HG03066 (cell line): ENCODE data around the gene IL1RAP.
"Not testable (repeated sequence)": the region's sequence is repeated elsewhere in the genome, so short reads cannot be mapped to it uniquely, and the experiment has no call there.

ENCODE experiments used
- ATAC-seq: cut with Tn5 transposase; IDR thresholded peaks from one replicate; pipeline ENCODE4 v1.9.1; 2021; ENCODE audit warnings: low read depth; ENCODE audit not compliant: unreplicated experiment

IL1RAP gene

DNA sequence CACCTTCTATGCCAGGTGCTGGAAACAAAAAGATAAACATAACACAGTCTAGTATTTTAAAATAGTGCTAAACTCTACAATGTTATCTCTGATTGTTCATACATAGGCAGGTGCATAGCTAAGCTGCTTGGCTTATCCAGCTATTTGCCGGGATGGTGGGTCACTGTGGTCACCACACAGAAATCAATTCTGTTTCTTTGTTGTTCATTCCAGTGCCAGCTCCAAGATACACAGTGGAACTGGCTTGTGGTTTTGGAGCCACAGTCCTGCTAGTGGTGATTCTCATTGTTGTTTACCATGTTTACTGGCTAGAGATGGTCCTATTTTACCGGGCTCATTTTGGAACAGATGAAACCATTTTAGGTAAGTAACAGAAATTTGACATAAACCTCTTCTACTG, 130.2 kb downstream of the IL1RAP start:
- no peak for ATAC-seq

DNA sequence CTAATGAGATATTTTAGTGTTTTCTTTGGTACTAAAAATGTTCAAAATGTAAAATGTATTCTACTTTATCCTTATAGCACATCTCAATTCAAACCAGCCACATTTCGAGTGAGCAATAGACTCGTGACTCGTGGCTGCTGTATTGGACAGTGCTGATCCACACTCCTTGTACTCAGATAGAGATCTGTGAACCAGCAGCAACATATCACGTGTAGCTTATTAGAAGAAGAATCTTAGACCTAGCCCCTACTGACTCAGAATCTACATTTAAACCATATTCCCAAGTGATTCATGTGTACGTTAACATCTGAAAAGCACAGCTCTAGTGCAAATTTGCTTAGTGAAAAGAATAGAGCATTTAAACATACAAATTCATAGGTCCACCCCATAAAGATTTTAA, 130.9 kb downstream of the IL1RAP start:
- no peak for ATAC-seq

DNA sequence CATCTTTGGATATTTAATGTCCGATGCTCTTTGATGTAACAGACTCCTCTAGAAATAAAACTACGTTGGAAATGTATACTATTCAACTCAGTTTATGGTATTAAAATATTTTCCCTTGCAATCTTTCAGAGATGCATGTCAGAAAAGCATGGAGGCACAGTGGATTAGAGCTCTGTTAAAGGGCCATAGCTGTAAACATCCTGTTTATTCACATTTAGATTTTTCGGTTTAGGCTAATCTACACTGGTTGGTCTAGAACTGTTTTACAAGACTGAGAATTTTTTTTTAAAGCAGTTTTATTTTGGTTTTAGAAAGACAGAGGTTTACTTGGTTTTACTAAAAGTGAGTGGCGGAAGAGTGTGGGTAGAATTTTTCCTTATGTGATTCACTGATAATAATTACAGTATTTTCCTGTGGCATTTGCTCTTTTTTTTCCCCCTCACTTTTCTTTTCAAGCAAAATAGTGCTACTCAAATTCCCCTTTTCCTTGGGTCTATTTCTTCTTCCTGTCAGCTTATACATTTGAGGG, 132.1 kb downstream of the IL1RAP start:
- ATAC-seq, result no peak

DNA sequence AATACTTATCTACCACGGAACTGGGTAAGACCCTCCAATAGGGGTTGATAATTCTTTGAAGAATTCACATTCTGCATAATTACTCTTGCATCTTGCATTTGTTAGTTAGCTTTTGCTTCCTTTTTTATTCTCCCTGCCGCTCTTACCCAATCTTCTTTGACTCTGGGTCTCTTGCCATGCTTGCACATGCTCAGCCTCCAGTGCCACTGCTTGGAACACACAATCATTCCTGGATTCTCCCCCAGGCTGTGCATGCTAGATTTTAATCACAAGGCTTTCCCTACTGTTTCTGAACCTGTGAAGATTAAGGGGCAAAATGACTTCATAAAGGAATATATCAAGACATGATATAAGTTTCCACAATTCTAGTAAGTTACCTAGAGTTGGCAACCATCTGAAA, 133.1 kb downstream of the IL1RAP start:
- ATAC-seq, result no peak

DNA sequence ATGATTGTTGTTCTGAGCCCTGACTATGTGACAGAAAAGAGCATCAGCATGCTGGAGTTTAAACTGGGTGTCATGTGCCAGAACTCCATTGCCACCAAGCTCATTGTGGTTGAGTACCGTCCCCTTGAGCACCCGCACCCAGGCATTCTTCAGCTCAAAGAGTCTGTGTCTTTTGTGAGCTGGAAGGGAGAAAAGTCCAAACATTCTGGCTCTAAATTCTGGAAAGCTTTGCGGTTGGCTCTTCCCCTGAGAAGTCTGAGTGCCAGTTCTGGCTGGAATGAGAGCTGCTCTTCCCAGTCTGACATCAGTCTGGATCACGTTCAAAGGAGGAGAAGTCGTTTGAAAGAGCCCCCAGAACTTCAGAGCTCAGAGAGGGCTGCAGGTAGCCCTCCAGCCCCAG, 142.0 kb downstream of the IL1RAP start:
- ATAC-seq, result no peak

DNA sequence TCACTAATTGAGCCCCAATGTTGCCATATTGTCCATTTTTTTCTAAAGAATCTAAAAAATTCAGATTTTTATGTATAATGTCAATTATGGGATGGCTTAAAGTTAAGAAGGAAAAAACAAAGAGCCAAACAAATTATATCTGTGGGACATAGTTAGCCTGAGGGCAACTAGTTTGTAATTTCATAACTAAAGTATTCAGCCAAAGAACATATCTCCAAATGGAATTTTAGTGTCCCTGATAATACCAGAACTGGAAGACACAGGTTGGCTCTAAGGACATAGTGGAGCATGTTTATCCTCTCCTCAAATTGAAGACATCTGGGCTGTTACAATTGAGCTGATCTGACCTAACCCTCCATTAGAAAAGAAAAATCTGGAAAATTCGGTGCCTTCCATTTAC, 144.2 kb downstream of the IL1RAP start:
- no peak for ATAC-seq

DNA sequence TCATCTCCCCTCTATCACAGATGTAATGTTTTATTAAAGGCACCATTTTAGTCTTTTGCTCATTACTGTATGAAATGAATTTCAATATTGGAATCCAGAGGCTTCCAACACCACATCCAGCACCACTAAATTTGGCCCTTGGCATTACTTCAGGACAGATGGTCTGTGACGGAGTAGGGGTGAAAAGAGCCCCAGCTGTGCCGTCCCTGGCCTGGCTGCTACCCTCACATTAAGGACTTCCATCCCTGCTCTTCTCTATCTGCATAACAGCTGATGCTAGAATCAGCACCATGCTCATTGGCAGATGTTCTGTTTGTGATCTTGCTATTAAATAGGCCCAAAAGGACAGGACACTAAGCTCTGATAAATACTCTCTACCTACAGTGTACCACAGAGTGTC, 152.9 kb downstream of the IL1RAP start:
- no peak for ATAC-seq

DNA sequence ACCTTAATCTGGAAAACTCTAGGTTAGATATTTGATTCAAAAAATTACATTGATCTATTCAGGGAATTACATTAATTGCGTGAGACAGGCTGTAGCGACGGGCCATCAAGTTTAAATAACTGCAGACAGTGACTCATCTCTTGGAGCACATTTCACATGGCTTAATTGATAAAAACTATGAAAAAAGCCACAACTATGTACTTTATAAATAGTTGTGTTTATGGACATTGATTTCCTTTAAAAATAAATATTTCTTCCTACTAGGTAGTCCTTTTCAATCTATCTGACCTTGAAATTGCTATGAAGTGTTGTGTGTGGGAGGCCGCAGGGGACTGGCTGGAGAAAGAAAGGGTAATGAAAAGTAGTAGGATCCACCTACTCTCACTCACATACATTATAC, 157.8 kb downstream of the IL1RAP start:
- no peak for ATAC-seq

DNA sequence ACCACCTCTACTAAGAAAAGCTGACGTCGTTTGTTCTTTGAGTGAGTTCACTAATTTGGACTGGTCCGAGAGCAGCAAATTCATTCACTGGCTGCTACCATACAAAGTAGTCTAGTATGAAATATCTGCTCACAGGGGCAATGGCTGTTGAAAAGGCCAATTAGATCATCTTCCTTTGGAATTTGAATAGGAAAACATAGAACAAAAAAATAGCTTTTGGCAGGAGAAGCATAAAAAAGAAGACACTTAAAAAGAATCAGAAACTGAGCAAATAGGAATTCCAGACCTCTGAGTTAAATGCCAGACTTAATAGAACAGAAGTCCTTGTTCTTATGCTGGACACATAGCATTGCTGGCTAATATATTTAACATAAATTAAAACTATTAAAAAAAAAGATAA, 159.3 kb downstream of the IL1RAP start:
- no peak for ATAC-seq

DNA sequence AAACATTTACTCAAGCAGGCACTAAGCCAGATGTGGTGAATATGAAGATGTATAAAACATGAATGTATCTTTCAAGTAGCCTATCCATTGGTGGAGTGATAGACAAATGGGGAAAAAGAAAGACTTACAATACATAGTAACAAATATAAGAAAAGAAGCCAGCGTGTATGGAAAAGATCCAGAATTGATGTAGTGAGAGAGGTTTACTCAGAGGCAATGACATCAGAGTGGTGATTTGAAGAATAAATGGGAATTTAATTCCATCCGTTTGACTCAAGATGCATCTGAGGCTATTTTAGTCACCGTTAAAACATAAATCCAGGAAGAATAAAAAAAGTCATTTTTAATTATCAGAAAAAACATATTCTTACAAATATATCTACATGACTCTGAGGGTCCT, 162.6 kb downstream of the IL1RAP start:
- no peak for ATAC-seq

DNA sequence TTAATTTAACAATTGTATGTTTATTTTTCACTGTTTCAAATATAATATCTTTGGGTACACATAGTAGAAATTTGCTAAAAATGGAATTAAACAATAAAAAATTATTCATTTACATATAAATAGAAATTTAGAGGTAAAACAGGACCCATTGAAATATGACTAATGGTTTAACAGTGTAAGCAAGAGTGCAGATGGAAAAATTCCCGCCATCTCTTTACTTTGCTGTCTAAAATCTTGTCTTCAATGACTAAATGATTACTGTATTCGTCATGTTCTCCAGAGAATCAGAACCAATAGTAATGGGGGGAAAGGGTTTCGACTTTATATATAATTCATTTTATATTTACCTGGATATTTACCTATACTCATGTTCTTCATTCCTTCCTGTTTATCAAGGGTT, 163.1 kb downstream of the IL1RAP start:
- ATAC-seq, result no peak

DNA sequence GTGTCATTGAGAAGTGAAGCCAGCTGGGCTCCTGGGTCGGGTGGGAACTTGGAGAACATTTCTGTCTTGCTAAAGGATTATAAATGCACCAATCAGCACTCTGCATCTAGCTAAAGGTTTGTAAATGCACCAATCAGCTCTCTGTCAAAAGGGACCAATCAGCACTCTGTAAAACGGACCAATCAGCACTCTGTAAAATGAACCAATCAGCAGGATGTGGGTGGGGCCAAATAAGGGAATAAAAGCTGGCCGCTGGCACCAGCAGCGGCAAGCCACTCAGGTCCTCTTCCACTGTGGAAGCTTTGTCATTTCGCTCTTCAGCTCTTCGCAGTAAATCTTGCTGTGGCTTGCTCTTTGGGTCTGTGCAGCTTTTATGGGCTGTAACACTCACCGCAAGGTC, 164.0 kb downstream of the IL1RAP start:
- ATAC-seq, result not testable (repeated sequence)

DNA sequence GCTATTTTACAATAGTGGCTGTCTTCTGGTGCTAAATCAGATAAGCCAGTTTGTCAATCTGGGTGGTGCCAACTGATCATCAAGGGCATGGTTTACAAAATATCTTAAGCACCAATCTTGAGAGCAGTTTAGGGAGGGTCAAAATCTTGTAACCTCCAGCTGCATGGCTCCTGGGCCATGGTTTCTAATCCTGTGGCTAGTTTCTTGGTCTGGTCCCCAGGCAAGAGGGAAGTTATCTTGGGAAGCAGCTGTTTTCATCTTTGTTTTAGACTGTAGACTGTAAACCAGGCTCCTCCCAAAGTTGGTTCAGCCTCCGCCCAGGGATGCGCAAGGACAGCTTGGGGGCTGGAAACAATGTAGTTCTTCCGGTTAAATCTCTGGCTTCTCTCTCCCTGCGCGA, 166.8 kb downstream of the IL1RAP start:
- ATAC-seq, result no peak

DNA sequence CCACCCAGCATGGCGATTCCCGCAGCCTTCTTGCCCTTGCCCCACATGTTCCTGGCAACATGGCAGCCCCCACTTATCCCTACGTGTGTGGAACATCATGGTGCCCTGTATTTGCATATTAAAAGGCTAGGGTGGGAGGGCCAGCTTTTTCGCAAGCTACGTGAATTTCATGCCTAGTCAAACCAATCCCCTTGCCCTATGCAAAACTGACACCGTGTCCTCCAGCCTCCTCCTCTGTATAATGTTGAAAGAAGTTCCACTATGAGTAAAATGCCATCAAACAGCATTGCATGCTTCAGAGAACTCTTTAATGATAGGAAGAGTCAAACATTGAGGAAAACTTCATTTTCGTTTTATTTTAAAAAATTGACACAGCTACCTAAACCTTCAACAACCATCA, 170.9 kb downstream of the IL1RAP start:
- no peak for ATAC-seq

DNA sequence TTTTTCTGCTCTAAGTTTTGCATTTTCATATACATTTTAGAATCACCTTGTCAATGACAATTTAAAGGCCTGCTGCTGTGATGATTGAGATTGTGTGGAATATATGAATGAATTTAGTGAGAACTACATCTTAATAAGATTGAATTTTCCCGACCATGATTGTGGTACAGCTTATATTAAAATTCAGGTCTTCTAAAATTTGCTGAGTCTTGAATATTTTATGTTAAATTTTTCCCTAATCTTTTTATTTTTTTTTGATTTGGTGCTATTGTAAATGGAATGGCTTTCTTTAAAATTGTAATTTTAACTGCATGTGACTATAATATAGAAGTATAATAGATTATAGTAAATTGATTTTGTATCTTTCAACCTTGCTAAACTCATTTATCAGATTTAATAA, 172.1 kb downstream of the IL1RAP start:
- no peak for ATAC-seq

DNA sequence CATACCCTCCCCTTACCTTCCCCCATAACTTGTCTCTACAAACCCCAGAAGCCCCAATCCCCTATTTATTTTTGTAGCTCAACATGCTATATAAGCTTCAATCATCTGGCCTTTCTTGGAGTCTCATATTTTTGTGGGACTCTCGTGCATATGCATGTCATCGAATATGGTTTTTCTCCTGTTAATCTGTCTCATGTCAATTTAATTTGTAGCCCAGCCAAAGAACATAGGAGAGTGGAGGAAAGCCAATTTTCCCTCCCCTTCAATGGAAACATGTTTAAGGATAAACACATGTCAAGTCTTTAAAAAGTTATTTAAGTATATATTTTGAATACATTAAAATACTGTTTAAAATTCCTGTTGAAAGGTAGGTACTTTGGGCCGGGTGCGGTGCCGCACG, 176.4 kb downstream of the IL1RAP start:
- no peak for ATAC-seq

DNA sequence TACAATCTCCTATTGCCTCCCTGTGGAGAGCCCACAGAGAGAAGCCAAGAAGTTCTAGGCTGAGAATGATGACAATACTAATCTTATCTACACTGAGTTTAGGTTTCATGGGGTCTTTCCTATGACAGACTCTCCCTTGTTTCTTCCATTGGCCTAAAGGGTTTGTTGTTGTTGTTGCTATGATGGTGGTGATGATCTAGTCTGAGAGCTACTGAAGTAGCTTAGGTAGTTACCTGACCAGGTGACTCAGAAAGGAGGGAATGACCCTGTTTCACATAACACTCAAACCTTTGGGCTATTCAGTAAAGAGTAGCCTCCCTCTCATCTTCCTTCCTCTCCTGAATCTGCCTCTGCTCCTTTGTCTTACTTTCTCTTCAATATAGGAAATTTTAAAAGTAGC, 178.4 kb downstream of the IL1RAP start:
- no peak for ATAC-seq

DNA sequence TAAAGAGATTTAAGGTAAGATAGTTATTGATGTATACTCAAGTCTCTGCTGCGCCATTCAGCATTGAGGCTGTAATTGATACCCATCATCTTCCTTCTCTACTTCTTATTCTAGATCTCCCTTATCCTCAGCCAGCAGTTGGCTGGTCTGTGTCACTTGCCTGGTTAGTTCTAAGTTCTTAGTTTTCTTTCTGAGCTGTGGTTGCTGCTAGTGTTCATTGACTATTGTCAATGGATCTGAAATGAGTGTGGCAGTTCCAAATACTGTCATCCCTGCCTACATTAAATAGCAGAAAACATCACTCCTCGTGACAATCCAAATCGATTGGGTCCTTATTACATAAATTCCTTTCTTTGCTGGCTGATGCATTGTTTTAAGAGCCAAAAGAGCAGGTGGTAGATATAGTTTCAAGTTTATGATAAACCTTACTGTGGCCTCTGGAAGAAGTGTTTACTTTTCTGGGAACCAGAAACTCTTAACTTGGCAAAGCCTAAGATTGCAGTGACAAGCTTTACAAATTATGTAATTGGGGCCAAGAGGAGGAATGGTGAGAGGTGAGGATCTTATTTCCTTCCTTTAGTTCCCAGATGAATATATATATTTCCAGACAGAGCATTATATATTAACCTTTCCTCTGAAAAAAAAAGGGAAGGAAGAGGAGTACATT, 180.6 kb downstream of the IL1RAP start:
- no peak for ATAC-seq

DNA sequence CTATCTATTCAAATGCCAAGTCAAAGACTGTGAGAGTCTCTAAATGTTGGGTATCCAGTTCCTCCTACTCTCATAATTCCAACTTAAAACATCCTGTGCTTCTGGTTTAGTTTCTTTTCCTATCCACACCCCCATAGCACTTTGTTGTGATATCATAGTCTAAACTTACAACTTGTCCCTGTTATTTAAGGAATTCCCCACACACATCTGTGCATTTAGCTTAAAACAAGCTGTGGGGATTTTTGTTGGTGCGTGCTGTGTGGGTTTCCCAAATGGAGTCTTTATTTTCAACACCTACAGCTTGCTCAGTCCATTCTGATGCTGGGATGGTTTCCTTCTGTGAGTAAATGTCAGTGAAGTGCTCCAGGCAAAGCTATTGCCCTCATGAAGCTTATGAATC, 181.3 kb downstream of the IL1RAP start:
- no peak for ATAC-seq

DNA sequence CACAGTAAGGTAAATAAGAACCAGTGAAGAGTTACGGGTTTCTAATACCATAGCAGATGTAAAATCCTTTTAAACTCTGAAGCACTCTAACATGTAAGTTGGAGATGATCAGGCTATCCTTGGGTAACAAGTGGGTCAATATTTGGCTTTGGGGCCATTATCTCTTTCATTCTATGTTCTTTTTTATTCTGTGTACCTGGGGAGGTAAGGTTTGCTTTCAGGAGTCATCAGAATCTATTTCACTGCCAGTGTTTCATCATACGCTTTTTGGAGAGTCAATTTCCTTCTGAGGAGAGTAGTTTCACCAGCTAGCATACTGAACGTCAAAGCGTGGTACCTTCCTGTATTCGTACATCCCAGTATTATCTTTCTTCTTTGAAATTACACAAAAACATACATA, 182.1 kb downstream of the IL1RAP start:
- no peak for ATAC-seq

DNA sequence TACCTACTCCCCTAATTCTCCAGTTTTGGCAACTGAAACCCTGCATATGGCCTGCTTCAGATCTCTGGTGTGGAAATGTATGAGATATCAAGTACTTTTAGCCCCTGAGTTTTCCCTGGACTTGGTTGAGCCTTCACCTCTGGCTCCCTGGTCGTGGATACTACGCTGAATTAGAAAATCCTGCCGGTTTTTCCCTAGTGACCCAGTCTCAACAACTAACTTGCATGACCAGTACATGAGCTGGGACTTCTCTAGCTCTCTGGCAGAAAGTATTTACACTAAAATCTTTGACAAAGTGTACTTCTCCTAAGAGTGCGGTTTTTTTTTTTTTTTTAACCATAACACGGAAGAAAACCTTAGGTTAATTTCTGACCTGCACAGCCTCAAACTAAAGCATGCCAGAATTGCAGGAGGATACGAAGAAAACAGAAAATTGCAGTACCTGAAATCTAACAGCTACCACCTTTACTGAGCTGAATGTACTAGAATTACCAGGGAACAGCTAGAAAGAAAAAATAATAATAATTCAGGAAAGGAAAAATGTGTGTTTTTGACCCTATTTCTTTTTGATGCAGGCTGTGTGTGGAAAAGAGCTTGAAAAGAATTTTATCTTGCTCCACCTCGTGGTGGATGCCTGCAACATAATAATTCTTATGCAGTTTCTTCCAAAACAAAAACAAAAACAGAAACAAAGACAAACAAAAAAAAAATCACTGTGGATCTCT, 183.1 kb downstream of the IL1RAP start:
- no peak for ATAC-seq

DNA sequence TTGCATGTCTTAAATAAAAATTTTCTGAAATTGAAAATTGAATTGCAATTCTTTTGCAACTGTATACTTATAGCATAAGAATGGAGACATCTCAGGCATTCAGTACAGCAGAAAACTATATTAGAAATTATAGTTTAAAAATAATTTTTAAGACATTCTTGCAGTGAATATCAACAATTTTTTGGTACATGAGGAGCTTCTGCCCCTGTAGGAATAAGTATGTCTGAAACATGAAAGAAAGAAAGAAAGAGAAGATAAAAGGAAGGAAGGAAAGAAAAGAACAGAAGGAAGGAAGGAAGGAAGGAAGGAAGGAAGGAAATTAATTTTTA, 183.6 kb downstream of the IL1RAP start:
- no peak for ATAC-seq
